GM12875 (cell line): Measurements from ENCODE around the gene EVL.
A peak's percentile ranks its signal among the peaks of the same experiment; 100 is the strongest.

Source experiments
- H3K4me3 ChIP-seq: one replicate; pipeline ENCODE4 v1.5.1; 2011; ENCODE audit warnings: low read depth, low read length, control low read depth
- TF ChIP-seq, protein P1 (sequence below): IDR thresholded peaks from 2 replicates; pipeline ENCODE4 v1.5.1; 2011; ENCODE audit warnings: low read depth, mild to moderate bottlenecking, control low read depth, inconsistent platforms, low read length, moderate library complexity, borderline replicate concordance; ENCODE audit not compliant: insufficient read depth

EVL gene

GRCh38 chr14:100104523-100105300 lies 39.5 kb downstream of the EVL start:
- TF ChIP-seq, protein P1, sequence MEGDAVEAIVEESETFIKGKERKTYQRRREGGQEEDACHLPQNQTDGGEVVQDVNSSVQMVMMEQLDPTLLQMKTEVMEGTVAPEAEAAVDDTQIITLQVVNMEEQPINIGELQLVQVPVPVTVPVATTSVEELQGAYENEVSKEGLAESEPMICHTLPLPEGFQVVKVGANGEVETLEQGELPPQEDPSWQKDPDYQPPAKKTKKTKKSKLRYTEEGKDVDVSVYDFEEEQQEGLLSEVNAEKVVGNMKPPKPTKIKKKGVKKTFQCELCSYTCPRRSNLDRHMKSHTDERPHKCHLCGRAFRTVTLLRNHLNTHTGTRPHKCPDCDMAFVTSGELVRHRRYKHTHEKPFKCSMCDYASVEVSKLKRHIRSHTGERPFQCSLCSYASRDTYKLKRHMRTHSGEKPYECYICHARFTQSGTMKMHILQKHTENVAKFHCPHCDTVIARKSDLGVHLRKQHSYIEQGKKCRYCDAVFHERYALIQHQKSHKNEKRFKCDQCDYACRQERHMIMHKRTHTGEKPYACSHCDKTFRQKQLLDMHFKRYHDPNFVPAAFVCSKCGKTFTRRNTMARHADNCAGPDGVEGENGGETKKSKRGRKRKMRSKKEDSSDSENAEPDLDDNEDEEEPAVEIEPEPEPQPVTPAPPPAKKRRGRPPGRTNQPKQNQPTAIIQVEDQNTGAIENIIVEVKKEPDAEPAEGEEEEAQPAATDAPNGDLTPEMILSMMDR, result peak; percentile 38; the same call in 1 of the 2 replicates
- H3K4me3 ChIP-seq, result no peak overlapping the region

DNA sequence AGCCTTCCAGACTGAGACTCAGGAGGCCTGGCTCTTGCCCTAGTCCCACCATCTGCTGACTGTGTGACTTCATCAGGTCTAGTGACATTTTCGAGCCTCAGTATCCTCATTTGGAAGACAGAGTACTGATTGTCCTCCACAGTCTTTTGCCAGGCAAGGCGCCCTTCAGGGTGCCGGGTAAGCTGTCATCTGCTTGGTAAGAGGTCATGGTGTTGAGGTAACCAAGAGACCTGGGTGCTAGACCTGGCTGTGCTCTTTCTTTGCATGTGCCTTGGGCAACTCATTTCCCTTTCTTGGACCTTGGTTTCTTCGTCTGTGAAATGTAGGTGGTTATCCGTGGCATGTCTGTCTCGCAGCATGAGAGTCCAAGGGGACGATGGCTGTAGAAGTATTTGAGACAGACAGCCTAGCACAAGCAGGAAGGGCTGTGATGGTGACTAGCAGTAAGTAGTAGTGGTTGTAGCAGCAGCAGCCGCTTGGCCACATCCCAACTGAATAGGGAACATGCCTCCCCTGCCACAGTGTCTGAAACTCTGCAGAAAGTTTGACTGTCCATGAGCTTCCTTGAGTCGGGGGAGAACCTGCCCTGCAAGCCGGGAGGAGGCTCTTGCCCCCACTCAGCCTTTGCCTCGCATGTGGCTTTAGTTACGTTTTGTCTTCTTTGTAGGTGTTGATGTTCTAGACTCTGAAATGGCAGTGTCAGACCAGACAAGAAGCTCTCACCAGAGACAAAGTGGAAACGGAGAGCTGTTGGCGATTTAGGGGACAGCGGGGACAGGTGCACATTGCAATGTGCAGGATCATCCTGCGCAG lies 40.3 kb downstream of the EVL start:
- TF ChIP-seq, protein P1, result no peak
- H3K4me3 ChIP-seq, result no peak overlapping the region

- H3K4me3 ChIP-seq, result no peak overlapping the region
- TF ChIP-seq, protein P1, result no peak
These were observed 41.3 kb downstream of the EVL start for GRCh38 chr14:100106250-100107112.

GRCh38 chr14:100107236-100107635 lies 42.0 kb downstream of the EVL start:
- H3K4me3 ChIP-seq, result no peak overlapping the region
- TF ChIP-seq, protein P1, result no peak

GRCh38 chr14:100108042-100108825 lies 43.0 kb downstream of the EVL start:
- TF ChIP-seq, protein P1, result peak; percentile 90
- H3K4me3 ChIP-seq, result no peak overlapping the region

DNA sequence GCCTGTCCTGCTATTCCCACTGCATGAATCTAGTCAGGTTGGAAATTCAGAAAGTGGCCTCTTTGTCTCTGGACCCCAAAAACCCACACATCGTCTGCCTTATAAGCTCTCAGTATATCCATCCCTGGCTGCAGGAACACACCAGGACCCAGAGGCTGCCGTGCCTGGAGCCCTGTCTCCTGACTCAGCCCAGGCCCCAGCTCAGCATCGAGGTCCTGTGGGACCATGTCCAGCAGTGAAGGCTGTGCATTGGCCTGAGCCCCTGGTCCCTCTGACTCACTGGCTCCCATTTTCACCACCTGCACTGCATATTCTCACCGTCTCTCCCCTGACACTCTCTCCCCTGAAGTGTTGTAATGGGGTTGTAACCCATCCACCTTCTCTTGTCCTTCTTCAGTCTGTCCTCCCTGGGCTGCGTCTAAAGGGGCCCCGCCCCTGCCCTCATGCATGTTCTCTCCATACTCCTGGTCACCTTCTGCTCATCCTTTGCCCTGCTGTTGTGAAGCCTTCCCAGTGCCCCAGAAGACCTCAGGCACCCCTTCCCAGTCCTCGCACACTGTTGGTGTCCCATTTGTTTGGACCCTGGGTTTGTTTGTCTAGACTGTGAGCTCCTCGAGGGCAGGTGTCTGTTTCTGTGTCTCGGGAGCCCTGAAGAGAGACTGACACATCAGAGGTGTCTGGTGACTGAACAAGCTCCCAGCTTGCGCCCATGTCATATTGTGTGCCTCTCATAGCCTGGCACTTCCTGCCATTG lies 43.8 kb downstream of the EVL start:
- H3K4me3 ChIP-seq, result no peak overlapping the region
- TF ChIP-seq, protein P1, result no peak
